Measurements from ENCODE around the gene DENND5A. TPM values are rescaled to one million over a fixed set of nuclear protein-coding genes. Genes with fewer than 3 reads are reported as not detected.

DENND5A gene
- total and polyA plus RNA-seq, 2 of the 8 experiments (the other 6 are each of a cell fraction or from before 2014, with no cell fraction given): 65.7 to 139 TPM

DNA sequence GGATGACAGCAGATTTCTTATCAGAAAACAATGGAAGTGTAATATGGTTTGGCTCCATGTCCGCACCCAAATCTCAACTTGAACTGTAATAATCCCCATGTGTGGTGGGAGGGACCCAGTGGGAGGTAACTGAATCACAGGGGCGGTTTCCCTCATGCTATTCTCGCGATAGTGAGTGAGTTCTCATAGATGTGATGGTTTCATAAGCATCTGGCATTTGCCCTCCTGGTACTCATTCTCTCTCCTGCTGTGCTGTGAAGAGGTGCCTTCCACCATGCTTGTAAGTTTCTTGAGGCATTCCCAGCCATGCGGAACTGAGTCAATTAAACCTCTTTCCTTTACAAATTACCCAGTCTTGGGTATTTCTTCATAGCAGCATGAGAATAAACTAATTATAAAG is 92.8 kb downstream of the DENND5A start:
- no peak overlapping the region for H3K56ac ChIP-seq (replicated peaks; ENCODE audit: insufficient read length, low read depth, low read length)
- no peak overlapping the region for H2BK20ac ChIP-seq (ENCODE audit: low read length)
- H3K79me1 ChIP-seq (ENCODE audit: low read depth, low read length): no peaks in the 10 kb centered on the region; the same call in 1 of the 2 replicates
- H3K23ac ChIP-seq (ENCODE audit: insufficient read length): no peak overlapping the region
- H4K5ac ChIP-seq (ENCODE audit: insufficient read length, low read depth, low read length): no peak overlapping the region
- H2AK5ac ChIP-seq (ENCODE audit: low read depth, low read length): no peak overlapping the region
- no peak overlapping the region for H2BK12ac ChIP-seq (ENCODE audit: low read depth, low read length)
- WGBS, 2 experiments (ENCODE audit: extremely low coverage in 1 of 2, insufficient coverage in 1 of 2, insufficient read length in 1 of 2, insufficient replicate concordance in 2 of 2, low coverage in 1 of 2, low lambda C conversion rate in 2 of 2, missing lambda C conversion rate in 1 of 2): 97% methylated on average over 5 of the region's 5 CpGs; no CpG with 5 or more reads in 1 of the 2 experiments
- no peaks in the 10 kb centered on the region for H3K4me1 ChIP-seq (replicated peaks in 1 of 4; ENCODE audit: control insufficient read depth in 3 of 4, insufficient read depth in 4 of 4, low read length in 3 of 4)
- no peak overlapping the region for H3K4ac ChIP-seq (replicated peaks; ENCODE audit: insufficient read length, low read depth, low read length)
- H3K18ac ChIP-seq (ENCODE audit: extremely low read depth, low read length): no peak overlapping the region
- no peak overlapping the region for H2BK5ac ChIP-seq (ENCODE audit: low read depth, low read length)
- H3K14ac ChIP-seq (ENCODE audit: insufficient read length): no peak overlapping the region
- DNase-seq (ENCODE audit: low read depth in 1 of 2, low spot score in 2 of 2) (no peak), FAIRE-seq (no peak)
- H4K20me1 ChIP-seq (replicated peaks in 1 of 2; ENCODE audit: control insufficient read depth in 1 of 2, insufficient read depth in 2 of 2, low read length in 2 of 2): peaks cover 0 to 2% of the 10 kb centered on the region in 2 experiments
- H3K4me2 ChIP-seq (ENCODE audit: insufficient read depth in 1 of 2, low read depth in 2 of 2, low read length in 2 of 2): no peak overlapping the region
- H3K23me2 ChIP-seq (ENCODE audit: low read depth, low read length): no peaks in the 10 kb centered on the region
- H2AFZ ChIP-seq (ENCODE audit: low read length): no peak overlapping the region
- no peak overlapping the region for H3K9ac ChIP-seq (replicated peaks in 1 of 4; ENCODE audit: extremely low read depth in 1 of 4, low read depth in 3 of 4, low read length in 3 of 4)
- POLR2A ChIA-PET (ENCODE audit: partially characterized antibody): no interaction called here
- no peak overlapping the region for H2BK120ac ChIP-seq (replicated peaks; ENCODE audit: low read depth, low read length)
- H3K36me3 ChIP-seq (ENCODE audit: control insufficient read depth in 2 of 4, insufficient read depth in 4 of 4, low read length in 3 of 4): peaks cover 8 to 29% (median 26%) of the 10 kb centered on the region in 4 experiments
- no peak overlapping the region for H2BK15ac ChIP-seq (ENCODE audit: low read length)
- CTCF ChIA-PET (ENCODE audit: partially characterized antibody): interaction anchor here (0.6 to 0.8 kb wide), 2 partner anchors 101 to 1898 kb away, joined by 3 to 4 read pairs; no protein-coding TSS in a partner anchor
- no peak overlapping the region for H4K91ac ChIP-seq (replicated peaks; ENCODE audit: insufficient read length, low read length)
- no peak overlapping the region for H3K27ac ChIP-seq (ENCODE audit: low read depth, low read length)
- no peak overlapping the region for H4K8ac ChIP-seq (ENCODE audit: extremely low read depth, insufficient read depth, low read length)
- H3K79me2 ChIP-seq (ENCODE audit: control insufficient read depth in 1 of 2, insufficient read depth in 2 of 2, low read length in 2 of 2): no peaks in the 10 kb centered on the region
- TF ChIP-seq, protein P1, sequence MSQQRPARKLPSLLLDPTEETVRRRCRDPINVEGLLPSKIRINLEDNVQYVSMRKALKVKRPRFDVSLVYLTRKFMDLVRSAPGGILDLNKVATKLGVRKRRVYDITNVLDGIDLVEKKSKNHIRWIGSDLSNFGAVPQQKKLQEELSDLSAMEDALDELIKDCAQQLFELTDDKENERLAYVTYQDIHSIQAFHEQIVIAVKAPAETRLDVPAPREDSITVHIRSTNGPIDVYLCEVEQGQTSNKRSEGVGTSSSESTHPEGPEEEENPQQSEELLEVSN (IDR thresholded peaks at IDR 0.05): no peak
- TF ChIP-seq EZH2 (IDR thresholded peaks at IDR 0.05; ENCODE audit: low read depth, low read length, severe bottlenecking): no peak
- no peak for TF ChIP-seq FOSL1 (IDR thresholded peaks at IDR 0.05; ENCODE audit: insufficient read depth, low read depth, low read length)
- no peak for TF ChIP-seq JUN (IDR thresholded peaks at IDR 0.05; ENCODE audit: low read depth, low read length)
- no peak for TF ChIP-seq CBX8 (IDR thresholded peaks at IDR 0.05; ENCODE audit: borderline replicate concordance, low read depth, low read length)
- TF ChIP-seq RAD21 (IDR thresholded peaks at IDR 0.05 in 1 of 2, conservative IDR thresholded peaks at IDR 0.05 in 1 of 2; ENCODE audit: low read depth in 2 of 2, low read length in 2 of 2): no peak
- TF ChIP-seq TCF12 (IDR thresholded peaks at IDR 0.05; ENCODE audit: low read depth, low read length): no peak
- no peaks in the 10 kb centered on the region for H3K9me3 ChIP-seq (ENCODE audit: insufficient read depth in 2 of 2, low read depth in 1 of 2, low read length in 1 of 2)
- no peaks in the 10 kb centered on the region for H3K27me3 ChIP-seq (replicated peaks in 1 of 4; ENCODE audit: control insufficient read depth in 3 of 4, extremely low read depth in 1 of 4, insufficient read depth in 3 of 4, low read length in 3 of 4)
- no peak overlapping the region for H3K4me3 ChIP-seq (ENCODE audit: extremely low read depth in 1 of 4, insufficient read depth in 2 of 4, low read depth in 3 of 4, low read length in 4 of 4)

All from H1 (cell line).